ENCODE data around the gene MYL12A.

DNA sequence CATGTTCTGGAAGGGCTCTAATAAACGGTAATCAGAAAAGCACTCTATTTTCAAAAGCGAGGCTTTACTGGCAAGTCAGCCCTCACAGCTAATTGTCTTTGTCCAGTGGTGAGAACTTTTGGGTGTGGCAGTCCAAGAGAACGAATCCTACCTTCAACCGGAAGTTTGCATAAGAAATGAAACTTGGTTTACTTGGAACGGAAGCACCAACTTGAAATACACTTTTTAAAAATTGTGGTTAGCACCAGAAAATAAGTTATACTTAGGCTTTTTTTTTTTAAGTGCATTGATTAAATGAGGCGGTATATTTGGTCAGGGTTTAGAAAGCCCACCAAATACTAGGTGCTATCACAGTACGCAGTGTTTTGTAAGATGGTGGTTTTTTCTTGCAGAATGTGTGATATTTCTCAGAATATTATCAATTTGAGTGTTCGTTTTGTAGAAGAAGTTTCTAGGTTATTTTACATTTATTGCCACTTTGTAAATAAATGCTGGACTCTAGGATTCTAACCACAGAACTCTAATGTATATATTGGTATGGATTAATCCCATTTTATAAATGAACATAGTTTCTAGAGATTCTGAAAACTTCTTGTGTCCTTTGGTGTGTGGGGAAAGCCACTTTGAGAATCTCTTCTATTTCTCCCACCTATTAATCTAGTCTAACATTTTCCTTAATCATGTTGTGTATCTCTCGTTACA, 1.2 kb downstream of the MYL12A start:
- TF ChIP-seq, protein P1, sequence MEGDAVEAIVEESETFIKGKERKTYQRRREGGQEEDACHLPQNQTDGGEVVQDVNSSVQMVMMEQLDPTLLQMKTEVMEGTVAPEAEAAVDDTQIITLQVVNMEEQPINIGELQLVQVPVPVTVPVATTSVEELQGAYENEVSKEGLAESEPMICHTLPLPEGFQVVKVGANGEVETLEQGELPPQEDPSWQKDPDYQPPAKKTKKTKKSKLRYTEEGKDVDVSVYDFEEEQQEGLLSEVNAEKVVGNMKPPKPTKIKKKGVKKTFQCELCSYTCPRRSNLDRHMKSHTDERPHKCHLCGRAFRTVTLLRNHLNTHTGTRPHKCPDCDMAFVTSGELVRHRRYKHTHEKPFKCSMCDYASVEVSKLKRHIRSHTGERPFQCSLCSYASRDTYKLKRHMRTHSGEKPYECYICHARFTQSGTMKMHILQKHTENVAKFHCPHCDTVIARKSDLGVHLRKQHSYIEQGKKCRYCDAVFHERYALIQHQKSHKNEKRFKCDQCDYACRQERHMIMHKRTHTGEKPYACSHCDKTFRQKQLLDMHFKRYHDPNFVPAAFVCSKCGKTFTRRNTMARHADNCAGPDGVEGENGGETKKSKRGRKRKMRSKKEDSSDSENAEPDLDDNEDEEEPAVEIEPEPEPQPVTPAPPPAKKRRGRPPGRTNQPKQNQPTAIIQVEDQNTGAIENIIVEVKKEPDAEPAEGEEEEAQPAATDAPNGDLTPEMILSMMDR (IDR thresholded peaks at IDR 0.05; ENCODE audit: low read depth, low read length): no peak
- TF ChIP-seq POLR2A (IDR thresholded peaks at IDR 0.05; ENCODE audit: extremely low read depth, insufficient read length) (no peak), MYC (IDR thresholded peaks at IDR 0.05; ENCODE audit: low read depth, low read length) (no peak)
- TF ChIP-seq, protein P2, sequence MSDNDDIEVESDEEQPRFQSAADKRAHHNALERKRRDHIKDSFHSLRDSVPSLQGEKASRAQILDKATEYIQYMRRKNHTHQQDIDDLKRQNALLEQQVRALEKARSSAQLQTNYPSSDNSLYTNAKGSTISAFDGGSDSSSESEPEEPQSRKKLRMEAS (IDR thresholded peaks at IDR 0.05; ENCODE audit: low read depth, low read length): no peak

Data from NB4 (cell line).